Epithelial cell of proximal tubule (primary cell): ENCODE measurements around the gene SMLR1. TPM values are rescaled to one million over a fixed set of nuclear protein-coding genes. Genes with fewer than 3 reads are reported as not detected.

ENCODE experiments used
- DNase-seq: peaks from one replicate; pipeline ENCODE4 v3.0.0-alpha.2; 2011; ENCODE audit warnings: low read depth
- H3K4me3 ChIP-seq: 2 replicates; pipeline ENCODE4 v1.5.1; 2011; ENCODE audit warnings: low read depth, mild to moderate bottlenecking, low read length
- total RNA-seq: library from RNA; depleted of rRNA; stranded (reverse); fragments of >200 nt; gene quantifications from 2 replicates; pipeline ENCODE4 v1.2.3, GENCODE V29; 2015
- TF ChIP-seq, protein P1 (sequence below): conservative IDR thresholded peaks from 2 replicates; pipeline ENCODE4 v1.5.1; 2012; ENCODE audit warnings: low read depth, mild to moderate bottlenecking, low read length

Gene SMLR1
- total RNA-seq, 1 donor from 2014 or later = not detected

DNA sequence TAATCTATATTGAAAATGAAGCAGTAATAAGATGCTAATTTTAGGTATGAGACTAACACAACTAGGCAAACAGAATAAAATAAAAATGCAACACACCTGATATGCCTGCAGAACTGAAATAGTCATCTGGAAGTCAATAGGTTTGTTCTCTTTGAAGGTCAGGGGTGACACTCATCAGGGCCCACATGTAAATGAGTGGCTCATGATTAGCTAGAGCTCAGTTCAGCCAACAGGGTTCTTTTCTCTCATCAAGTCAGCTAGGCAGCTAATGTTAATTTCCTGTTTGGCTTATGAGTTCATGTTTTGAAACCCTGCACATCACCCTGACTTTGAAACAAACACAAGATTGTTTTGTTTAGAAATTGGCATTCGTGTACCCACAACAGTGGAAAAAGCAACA is 23.8 kb downstream of the SMLR1 start:
- TF ChIP-seq, protein P1, sequence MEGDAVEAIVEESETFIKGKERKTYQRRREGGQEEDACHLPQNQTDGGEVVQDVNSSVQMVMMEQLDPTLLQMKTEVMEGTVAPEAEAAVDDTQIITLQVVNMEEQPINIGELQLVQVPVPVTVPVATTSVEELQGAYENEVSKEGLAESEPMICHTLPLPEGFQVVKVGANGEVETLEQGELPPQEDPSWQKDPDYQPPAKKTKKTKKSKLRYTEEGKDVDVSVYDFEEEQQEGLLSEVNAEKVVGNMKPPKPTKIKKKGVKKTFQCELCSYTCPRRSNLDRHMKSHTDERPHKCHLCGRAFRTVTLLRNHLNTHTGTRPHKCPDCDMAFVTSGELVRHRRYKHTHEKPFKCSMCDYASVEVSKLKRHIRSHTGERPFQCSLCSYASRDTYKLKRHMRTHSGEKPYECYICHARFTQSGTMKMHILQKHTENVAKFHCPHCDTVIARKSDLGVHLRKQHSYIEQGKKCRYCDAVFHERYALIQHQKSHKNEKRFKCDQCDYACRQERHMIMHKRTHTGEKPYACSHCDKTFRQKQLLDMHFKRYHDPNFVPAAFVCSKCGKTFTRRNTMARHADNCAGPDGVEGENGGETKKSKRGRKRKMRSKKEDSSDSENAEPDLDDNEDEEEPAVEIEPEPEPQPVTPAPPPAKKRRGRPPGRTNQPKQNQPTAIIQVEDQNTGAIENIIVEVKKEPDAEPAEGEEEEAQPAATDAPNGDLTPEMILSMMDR = no peak
- no peak for DNase-seq

DNA sequence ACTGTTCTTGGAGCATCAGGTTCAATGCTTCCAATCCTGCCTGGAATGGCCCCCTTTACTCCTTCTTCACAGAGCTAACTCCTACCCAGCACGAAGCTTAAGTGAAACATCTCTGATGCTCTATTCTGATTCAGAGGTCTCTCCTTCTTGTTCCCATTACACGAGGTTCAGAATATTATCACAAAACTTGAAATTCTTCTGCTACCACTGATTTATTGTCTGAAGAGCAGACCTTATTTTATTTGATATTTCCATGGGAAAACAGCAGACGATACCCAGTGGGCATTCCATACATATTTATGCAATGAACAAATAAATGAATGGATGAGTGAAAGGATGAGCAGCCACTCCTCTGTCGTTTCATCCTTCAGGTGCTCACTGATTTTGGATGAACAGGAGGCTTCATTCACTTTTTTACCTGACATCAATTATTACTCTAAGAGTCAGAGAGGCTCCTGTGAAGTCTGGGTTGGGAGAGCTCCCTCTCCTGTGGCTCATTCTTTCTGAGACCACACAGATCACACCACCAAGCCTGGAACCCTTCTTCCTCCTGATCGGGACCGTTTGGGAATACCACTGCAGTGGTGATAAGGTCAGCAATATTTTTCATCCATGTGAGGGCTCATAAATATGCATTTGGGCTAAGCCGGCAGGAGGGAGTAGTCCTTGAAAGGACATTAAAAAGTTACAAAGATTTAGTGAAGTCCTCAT is 25.8 kb downstream of the SMLR1 start:
- DNase-seq = no peak
- H3K4me3 ChIP-seq = no peak overlapping the region
- TF ChIP-seq, protein P1 = no peak

More for the DNA sequence above, 23.8 kb downstream of the SMLR1 start:
- no peak overlapping the region for H3K4me3 ChIP-seq

DNA sequence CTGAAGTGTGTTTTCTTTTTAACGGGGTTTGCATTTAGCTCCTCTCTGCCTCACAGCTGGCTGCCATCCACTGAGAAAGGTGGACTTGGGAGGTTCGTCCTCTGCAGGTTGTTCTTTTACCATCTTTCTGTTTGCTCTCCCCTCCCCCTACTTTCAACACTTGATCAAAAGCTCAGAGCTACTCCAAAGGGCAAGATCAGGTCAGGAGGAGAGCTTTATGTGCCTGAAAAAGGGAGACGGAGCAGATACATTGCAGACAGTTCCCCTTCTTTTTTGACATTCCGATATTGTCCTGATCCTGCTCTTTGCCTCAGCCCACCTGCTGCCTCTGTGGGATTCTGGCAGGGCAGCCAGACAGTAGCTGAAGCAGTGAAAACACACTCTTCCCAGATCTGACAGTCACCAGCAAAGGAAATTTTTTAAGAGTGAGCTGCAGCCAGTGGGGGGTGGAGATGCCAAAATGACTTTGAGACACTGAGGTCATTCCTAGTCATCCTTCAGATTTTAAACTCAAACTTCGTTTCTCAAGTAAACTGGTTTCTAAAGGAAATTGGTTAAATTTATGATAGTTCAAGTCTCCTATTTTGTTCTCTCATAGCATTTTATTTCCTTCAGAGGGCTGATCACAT is 26.5 kb downstream of the SMLR1 start:
- no peak for DNase-seq
- TF ChIP-seq, protein P1 = no peak
- H3K4me3 ChIP-seq = no peak overlapping the region

DNA sequence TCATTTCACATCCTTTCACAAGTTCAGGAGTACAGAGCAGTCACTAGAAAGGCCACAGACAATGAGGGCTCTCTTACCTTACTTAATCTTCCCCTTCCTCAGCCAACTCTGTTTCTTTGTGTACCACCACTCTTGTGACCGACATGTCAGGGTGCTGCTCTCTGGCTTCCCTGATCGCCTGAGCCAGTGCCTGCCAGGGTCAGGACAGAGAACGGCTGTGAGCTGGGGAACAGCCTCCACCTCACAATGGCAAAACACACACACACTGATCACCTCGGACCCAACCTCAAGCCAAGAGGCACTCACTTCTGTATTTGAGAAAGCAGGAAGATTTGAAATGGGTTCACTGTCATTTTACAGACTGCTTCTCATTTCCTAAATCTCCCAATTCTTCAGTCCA is 30.8 kb downstream of the SMLR1 start:
- TF ChIP-seq, protein P1 = no peak
- no peak overlapping the region for H3K4me3 ChIP-seq

DNA sequence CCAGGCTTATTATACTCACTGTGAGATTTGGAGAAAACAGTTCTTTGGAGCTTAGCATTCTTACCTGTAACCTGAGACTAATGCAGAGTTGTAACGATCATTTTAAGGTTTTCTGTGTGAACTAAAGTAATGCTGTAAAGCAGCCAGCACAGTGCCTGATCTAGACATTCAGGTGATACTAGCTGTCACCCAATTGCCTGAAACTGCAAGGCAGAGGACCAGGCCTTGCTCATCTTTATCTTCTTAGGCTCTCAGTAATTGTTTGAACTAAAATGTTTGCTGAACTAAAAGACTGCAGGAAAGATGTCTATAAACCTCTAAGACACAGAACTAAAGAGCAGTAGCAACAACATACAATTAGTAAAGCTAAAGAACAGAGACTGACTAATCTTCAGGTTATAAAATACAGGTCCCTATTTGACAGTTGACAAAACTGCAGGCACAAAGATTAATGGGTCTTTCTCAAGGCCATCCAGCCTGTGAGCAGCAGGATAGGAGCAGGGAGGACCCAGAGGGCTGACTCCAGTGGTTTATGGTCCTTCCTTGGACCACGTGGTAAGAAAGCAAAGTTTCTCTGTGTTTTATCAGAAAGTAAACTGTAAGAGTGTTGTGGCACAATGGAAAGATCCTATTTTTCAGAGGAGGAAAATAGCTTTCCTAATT is 31.4 kb downstream of the SMLR1 start:
- TF ChIP-seq, protein P1 = no peak
- no peak overlapping the region for H3K4me3 ChIP-seq
- no peak for DNase-seq

More for the DNA sequence above, 30.8 kb downstream of the SMLR1 start:
- DNase-seq = no peak

DNA sequence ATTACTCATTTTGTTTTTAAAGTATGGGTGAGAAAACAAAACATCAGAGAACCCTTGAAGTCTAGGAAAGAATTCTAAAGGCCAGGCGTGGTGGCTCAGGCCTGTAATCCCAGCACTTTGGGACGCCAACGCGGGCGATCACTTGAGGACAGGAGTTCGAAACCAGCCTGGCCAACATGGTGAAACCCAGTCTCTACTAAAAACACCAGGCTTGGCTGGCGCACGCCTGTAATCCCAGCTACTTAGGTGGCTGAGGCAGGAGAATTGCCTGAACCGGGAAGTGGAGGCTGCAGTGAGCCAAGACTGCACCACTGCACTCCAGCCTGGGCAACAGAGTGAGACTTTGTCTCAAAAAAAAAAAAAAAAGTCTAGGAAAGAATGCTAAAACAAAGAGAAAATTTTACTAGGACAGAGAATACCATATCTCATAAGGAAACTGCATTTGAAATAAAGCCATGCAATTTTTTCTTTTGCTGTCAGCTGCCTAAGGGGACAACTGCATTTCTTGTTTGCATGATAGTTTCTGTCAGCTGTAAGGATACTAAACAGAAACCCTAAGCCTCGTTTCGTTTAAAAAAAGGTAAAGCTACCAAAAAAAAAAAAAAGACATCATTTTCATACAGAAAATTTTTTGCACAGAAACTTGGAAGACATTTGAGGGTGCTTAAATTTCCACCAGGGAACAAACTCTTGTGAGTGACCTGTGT is 32.1 kb downstream of the SMLR1 start:
- TF ChIP-seq, protein P1 = no peak
- H3K4me3 ChIP-seq = no peak overlapping the region
- no peak for DNase-seq
